Activated CD8-positive, alpha-beta memory T cell treated with anti-CD3 and anti-CD28 coated beads for 24 hours (primary cell): ENCODE measurements around the gene OR56A4.

ENCODE experiments used
- DNase-seq: peaks from one replicate; pipeline ENCODE4 v3.0.0-alpha.2; 2020

OR56A4 gene, protein sequence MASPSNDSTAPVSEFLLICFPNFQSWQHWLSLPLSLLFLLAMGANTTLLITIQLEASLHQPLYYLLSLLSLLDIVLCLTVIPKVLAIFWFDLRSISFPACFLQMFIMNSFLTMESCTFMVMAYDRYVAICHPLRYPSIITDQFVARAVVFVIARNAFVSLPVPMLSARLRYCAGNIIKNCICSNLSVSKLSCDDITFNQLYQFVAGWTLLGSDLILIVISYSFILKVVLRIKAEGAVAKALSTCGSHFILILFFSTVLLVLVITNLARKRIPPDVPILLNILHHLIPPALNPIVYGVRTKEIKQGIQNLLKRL

GRCh38 chr11:6006846-6007245, at the start of gene OR56A4:
OR56A4 (minus strand) TSS chr11:6006946; CDS start chr11:6002992, 3,954 bp downstream.
- no peak for DNase-seq

DNA sequence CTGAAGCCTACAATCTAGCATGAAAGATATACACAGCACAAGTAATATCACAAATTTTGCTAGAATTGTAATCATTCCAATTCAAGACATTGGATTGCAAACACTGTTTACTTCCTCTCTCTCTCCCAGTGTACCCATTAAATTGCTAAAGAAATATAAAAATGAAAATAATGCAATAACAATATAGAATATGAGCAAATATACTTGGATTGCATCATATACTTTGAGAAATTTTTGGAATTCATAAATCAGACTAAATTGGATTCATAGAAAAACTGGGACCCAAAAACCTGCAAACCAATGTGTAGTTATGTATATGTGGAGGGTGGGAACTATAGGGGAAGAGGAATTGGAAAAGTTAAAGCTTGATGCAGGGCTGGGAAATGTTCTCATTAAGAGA, 48.8 kb upstream of the OR56A4 start:
- no peak for DNase-seq

- no peak for DNase-seq
These were observed 45.6 kb upstream of the OR56A4 start for GRCh38 chr11:6052374-6052773.

GRCh38 chr11:6040874-6041273, 34.1 kb upstream of the OR56A4 start:
- DNase-seq, result no peak

GRCh38 chr11:6030708-6031405, 24.1 kb upstream of the OR56A4 start, which contains the start of gene OR56A1:
OR56A1 (minus strand) TSS chr11:6030758; CDS start chr11:6027692, 3,066 bp downstream.
- no peak for DNase-seq

DNA sequence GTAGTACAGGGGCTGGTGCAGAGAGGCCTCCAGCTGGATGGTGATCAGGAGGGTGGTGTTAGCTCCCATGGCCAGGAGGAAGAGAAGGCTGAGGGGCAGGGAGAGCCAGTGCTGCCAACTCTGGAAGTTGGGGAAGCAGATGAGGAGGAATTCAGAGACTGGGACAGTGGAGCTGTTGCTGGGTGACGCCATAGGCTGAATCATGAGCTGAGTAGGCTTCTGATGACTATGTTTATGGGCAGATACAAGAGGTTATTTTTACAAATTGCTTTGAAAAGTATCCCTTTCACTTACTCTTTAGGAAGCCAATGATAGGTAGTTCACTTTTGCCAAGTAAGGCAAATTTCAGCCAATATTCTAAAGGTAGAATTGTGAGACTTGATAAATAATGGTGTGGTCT, 20.8 kb upstream of the OR56A4 start:
- DNase-seq, result no peak

GRCh38 chr11:6025056-6025455, 18.3 kb upstream of the OR56A4 start:
- no peak for DNase-seq

GRCh38 chr11:6022956-6023355, 16.2 kb upstream of the OR56A4 start:
- DNase-seq, result no peak

GRCh38 chr11:6013042-6013441, 6.3 kb upstream of the OR56A4 start:
- DNase-seq, result no peak

GRCh38 chr11:6012035-6012668, 5.4 kb upstream of the OR56A4 start:
- no peak for DNase-seq

DNA sequence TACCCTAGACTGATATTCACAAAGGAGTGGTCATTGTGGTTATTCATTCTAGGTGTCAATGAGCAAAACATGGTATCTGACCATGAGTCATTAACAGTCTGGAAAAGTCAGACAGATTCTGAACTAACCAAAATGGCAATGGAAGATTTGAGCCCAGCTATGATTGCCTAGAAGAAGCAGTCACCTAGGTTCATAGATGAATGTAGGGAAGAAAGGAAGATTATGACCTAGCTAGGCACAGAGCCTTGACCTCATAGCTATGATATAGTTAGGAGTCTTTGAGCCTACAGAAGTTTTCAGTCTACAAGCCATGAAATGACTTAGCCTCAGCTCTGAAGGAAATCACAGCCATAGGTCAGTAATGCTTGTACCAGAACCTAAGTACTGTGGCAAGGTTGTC, 351 bp downstream of the OR56A4 start:
- DNase-seq, result no peak

DNA sequence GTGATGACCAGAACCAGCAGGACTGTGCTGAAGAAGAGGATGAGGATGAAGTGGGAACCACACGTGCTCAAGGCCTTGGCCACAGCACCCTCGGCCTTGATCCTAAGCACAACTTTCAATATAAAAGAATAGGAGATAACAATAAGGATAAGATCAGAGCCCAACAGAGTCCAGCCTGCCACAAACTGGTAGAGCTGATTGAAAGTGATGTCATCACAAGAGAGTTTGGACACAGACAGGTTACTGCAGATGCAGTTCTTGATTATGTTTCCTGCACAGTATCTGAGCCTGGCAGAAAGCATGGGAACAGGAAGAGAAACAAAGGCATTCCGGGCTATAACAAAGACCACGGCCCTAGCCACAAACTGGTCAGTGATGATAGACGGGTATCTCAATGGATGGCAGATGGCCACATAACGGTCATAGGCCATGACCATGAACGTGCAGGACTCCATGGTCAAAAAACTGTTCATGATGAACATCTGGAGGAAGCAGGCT, 4.5 kb downstream of the OR56A4 start:
- DNase-seq, result no peak

- DNase-seq, result no peak
These were observed 12.0 kb downstream of the OR56A4 start for GRCh38 chr11:5994791-5995190.

- DNase-seq, result no peak
These were observed 14.0 kb downstream of the OR56A4 start for GRCh38 chr11:5992604-5993251.

DNA sequence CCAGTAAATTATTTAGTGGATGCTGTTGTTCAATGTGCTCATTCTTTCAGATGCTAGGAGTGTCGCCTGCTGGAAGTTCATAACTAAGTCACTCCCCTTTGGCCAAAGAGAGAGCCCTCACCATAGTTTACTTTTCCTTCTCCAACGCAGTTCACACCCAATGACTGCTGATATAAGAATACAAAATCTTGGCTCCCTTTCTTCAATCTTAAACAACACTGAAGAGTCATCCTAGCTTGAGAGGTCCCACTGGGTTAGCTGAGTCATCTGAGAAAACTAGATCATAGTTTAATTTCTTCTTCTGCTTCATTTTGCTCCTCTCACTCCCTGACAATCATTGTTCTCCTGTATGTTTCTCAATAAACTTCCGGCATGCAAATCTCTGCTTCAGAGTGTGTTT, 14.6 kb downstream of the OR56A4 start:
- DNase-seq, result no peak

GRCh38 chr11:5989203-5989602, 17.5 kb downstream of the OR56A4 start:
- no peak for DNase-seq

- no peak for DNase-seq
These were observed 19.9 kb downstream of the OR56A4 start, which contains the start of gene OR52L1 for GRCh38 chr11:5986885-5987284. OR52L1 (minus strand) TSS chr11:5986985; CDS start chr11:5986930, 55 bp downstream.

- DNase-seq, result no peak
These were observed 23.3 kb downstream of the OR56A4 start for GRCh38 chr11:5983443-5983842.

GRCh38 chr11:5973530-5973929, 33.2 kb downstream of the OR56A4 start:
- no peak for DNase-seq

- no peak for DNase-seq
These were observed 38.4 kb downstream of the OR56A4 start, which contains the start of gene OR56A5 for GRCh38 chr11:5968394-5968793. OR56A5 (minus strand) TSS chr11:5968494; CDS start chr11:5968494, 0 bp downstream.

DNA sequence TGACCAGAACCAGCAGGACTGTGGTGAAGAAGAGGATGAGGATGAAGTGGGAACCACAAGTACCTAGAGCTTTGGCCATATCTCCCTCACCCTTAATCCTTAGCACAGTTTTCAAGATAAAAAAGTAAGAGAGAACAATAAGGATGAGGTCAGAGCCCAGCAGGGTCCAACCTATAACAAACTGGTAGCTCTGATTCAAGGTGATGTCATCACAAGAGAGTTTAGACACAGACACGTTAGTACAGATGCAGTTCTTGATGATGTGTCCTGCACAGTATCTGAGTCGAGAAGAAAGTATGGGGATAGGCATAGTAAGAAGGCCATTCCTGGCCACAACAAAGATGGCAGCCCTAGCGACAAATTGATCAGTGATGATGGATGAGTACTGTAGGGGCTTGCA, 39.0 kb downstream of the OR56A4 start:
- DNase-seq, result no peak

DNA sequence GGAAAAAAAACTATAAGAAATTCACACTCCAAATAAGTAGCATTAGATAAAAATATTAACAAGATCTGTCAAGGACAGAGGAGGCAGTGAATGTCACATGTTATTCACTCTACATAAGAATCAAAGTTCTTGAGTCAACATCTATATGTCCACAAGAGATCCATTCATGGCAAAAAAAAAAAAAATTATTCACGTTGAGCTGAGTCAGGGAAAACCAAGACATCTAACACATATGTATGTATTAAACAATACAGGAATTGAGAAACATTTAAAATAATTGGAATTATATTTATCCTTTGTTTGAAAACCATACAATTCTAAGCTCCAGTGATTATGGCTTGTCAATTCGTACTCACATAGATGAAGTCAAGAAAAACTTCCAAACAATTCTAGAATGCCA, 39.8 kb downstream of the OR56A4 start:
- DNase-seq, result no peak
